ENCODE data around the gene DDX51.

DNA sequence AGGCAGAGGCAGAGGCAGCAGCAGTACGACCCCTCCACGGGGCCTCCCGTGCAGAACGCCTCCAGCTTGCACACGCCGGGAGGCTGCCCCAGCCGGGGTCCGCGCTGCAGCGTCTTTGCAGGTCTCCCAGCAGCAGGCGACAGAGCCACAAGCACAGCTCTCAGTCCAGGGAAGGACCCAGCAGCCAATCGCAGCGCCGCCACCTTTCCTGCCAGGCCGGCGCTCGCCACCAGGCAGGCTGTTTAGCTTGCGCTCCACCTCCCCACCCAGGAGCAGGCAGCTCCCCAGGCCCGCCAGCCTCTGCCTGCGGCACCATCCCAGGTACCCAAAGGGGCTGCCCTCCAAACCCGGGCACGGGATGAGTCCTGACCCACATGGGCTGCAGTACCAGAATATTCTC lies 25.2 kb downstream of the DDX51 start:
- TF ChIP-seq EZH2 (IDR thresholded peaks at IDR 0.05; ENCODE audit: insufficient read depth, poor library complexity, severe bottlenecking), result no peak
- TF ChIP-seq EZH2phosphoT487 (IDR thresholded peaks at IDR 0.05; ENCODE audit: insufficient read depth, low read depth), result no peak
